ENCODE results near the gene PPIG.

DNA sequence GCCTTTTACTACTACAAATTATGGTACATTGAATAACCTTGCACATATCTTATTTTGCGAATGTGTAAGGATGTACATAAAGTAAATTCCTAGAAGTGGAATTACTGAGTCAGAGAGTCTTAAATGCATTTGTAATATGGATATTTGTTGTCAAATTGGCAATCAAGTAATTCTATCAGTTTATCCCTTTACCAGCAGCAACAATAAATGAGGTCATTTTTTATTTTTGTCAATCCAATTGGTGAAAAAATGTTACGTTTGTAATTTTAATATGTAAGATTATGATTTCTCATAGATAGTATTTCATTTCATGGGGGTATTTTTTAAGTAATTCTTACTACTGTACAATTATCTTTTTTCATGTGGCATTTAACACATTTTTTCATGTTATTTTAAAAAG, 14.8 kb downstream of the PPIG start:
- TF ChIP-seq EP300 (IDR thresholded peaks at IDR 0.05) (no peak), POLR2A (IDR thresholded peaks at IDR 0.05) (no peak), POLR2AphosphoS5 (IDR thresholded peaks at IDR 0.05) (no peak)
- TF ChIP-seq, protein P1, sequence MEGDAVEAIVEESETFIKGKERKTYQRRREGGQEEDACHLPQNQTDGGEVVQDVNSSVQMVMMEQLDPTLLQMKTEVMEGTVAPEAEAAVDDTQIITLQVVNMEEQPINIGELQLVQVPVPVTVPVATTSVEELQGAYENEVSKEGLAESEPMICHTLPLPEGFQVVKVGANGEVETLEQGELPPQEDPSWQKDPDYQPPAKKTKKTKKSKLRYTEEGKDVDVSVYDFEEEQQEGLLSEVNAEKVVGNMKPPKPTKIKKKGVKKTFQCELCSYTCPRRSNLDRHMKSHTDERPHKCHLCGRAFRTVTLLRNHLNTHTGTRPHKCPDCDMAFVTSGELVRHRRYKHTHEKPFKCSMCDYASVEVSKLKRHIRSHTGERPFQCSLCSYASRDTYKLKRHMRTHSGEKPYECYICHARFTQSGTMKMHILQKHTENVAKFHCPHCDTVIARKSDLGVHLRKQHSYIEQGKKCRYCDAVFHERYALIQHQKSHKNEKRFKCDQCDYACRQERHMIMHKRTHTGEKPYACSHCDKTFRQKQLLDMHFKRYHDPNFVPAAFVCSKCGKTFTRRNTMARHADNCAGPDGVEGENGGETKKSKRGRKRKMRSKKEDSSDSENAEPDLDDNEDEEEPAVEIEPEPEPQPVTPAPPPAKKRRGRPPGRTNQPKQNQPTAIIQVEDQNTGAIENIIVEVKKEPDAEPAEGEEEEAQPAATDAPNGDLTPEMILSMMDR (IDR thresholded peaks at IDR 0.05) = no peak

Measured in suprapubic skin (tissue), 4 donors.